ENCODE results near the gene MTHFR. TPM values are rescaled to one million over a fixed set of nuclear protein-coding genes. Genes with fewer than 3 reads are reported as not detected.

MTHFR gene
- total and polyA plus RNA-seq, 2 of the 8 experiments (the other 6 are each of a cell fraction or from before 2014, with no cell fraction given) = 8.7 to 18.5 TPM

- TF ChIP-seq SAP30 (IDR thresholded peaks at IDR 0.05; ENCODE audit: insufficient read depth, insufficient replicate concordance, low read length) (no peak), POLR2AphosphoS5 (IDR thresholded peaks at IDR 0.05; ENCODE audit: low read depth, low read length) (no peak), BRCA1 (IDR thresholded peaks at IDR 0.05; ENCODE audit: low read depth, low read length) (no peak), CBX8 (IDR thresholded peaks at IDR 0.05; ENCODE audit: borderline replicate concordance, low read depth, low read length) (no peak), SIX5 (IDR thresholded peaks at IDR 0.05; ENCODE audit: low read depth, low read length) (no peak), SRF (IDR thresholded peaks at IDR 0.05; ENCODE audit: low read depth, low read length) (no peak)
Measured at GRCh38 chr1:11847667-11848372, 42.1 kb upstream of the MTHFR start, which contains the start of gene NPPA (continued).

Measured in H1 (cell line).